Activated CD8-positive, alpha-beta memory T cell treated with anti-CD3 and anti-CD28 coated beads for 36 hours (primary cell): Measurements from ENCODE around the gene CDC42EP4. TPM values are rescaled to one million over a fixed set of nuclear protein-coding genes. Genes with fewer than 3 reads are reported as not detected.
"Not testable (repeated sequence)": the region's sequence is repeated elsewhere in the genome, so short reads cannot be mapped to it uniquely, and the experiment has no call there.

Experiments
- CTCF ChIA-PET: fragments of 350-600 bp; sonication (Branson Sonifier 250); formaldehyde crosslinking; loops from one replicate; lab custom pipeline; 2021; ENCODE audit warnings: antibody characterized with exemption; lab: Charles Lee
- POLR2A ChIA-PET: fragments of 350-600 bp; sonication (Branson Sonifier 250); formaldehyde crosslinking; loops from one replicate; lab custom pipeline; 2021; ENCODE audit warnings: antibody characterized with exemption; lab: Charles Lee
- total RNA-seq, 2 experiments: library from RNA; stranded (reverse); gene quantifications; one replicate each; pipeline ENCODE4 v1.2.3, GENCODE V29; 2021

The CDC42EP4 gene
- total RNA-seq, 2 experiments from 2014 or later, result 0.34 to 0.53 TPM

DNA sequence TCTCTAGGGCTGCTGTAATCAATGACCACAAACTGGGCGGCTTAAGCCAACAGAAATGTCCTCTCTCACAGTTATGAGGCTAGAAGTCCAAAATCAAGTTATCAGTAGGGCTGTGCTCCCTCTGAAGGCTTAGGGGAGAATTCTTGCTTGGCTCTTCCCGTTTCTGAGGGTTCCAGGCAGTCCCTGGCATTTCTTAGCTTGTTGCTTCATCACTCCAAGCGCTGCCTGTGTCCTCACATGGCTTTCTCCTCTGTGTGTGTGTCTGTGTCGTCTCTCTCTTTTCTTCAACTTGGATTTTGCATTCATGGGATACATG, 13.7 kb upstream of the CDC42EP4 start:
- POLR2A ChIA-PET, result no interaction called here
- CTCF ChIA-PET, result no interaction called here

DNA sequence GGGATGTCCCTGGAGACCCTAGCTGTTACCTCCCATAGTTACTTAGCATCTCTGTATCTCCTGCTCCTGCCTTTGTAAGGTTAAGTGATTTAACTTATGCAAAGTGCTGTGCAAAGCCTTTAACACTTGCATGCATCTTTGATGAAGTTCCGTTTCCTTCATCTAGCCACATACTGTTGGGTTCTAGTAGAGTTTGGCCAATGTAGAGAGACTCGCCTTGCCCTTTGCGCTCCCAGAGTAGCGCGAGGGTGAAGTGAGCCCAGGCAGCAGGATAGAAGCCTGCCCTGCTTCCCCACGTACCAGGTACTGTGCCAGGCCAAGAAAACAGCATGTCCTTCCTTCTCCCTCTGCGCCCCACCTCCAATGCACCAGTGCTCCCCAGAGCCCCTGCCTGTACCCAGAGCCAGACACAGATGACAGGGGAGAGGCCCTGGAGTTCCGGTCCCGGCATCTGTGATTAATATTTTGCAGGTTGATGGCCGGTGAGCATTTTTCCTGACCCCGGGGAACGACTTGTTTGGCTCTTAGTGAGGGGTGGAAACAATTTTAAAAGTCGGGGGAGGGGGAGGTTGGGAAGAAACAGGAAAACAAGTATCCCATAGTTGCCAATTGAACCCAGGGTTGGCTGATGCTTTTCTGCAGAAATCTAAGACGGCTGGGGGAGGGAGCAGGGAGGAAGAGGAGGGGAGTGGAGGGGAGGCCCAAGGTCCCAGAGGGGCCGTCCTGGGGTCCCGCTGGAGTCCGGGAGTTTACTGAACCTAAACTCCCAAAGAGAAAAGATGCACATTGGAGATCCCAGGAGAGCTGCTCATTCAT, 13.1 kb upstream of the CDC42EP4 start:
- ChIA-PET POLR2A (no interaction called here), CTCF (no interaction called here)

- ChIA-PET CTCF (no interaction called here), POLR2A (no interaction called here)
Measured at GRCh38 chr17:73324160-73324475, 12.3 kb upstream of the CDC42EP4 start.

GRCh38 chr17:73323409-73324159, 11.8 kb upstream of the CDC42EP4 start:
- CTCF ChIA-PET, result no interaction called here
- POLR2A ChIA-PET, result no interaction called here

- POLR2A ChIA-PET, result no interaction called here
- CTCF ChIA-PET, result no interaction called here
Measured at GRCh38 chr17:73320601-73321264, 8.9 kb upstream of the CDC42EP4 start.

- ChIA-PET POLR2A (no interaction called here), CTCF (no interaction called here)
Measured at GRCh38 chr17:73319766-73320165, 8.0 kb upstream of the CDC42EP4 start.

DNA sequence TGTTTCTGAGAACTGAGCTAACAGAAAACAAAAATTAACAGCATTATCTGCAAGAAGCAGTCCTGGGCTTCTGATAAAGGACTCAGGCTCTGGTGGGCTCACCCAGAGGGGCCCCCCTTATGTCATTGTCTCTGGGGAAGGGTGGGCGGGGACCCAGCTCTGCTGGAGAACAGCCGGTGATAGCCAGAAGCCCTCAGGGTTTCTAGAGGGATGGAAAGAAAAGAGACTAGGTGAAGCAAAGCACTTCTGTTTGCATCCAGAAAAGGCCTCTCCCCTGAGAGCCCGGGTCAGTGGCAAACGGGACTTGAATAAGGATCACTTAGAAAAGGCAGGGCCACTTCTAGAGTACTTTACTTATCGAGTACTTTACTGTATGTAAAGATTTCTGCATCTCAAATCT, 7.0 kb upstream of the CDC42EP4 start:
- POLR2A ChIA-PET, result no interaction called here
- CTCF ChIA-PET, result no interaction called here

- POLR2A ChIA-PET, result no interaction called here
- CTCF ChIA-PET, result no interaction called here
Measured at GRCh38 chr17:73318427-73318813, 6.6 kb upstream of the CDC42EP4 start.

GRCh38 chr17:73317513-73318426, 6.0 kb upstream of the CDC42EP4 start:
- ChIA-PET POLR2A (no interaction called here), CTCF (no interaction called here)

GRCh38 chr17:73316919-73317505, 5.2 kb upstream of the CDC42EP4 start:
- ChIA-PET POLR2A (no interaction called here), CTCF (no interaction called here)

- POLR2A ChIA-PET, result no interaction called here
- CTCF ChIA-PET, result no interaction called here
Measured at GRCh38 chr17:73315471-73315870, 3.7 kb upstream of the CDC42EP4 start.

DNA sequence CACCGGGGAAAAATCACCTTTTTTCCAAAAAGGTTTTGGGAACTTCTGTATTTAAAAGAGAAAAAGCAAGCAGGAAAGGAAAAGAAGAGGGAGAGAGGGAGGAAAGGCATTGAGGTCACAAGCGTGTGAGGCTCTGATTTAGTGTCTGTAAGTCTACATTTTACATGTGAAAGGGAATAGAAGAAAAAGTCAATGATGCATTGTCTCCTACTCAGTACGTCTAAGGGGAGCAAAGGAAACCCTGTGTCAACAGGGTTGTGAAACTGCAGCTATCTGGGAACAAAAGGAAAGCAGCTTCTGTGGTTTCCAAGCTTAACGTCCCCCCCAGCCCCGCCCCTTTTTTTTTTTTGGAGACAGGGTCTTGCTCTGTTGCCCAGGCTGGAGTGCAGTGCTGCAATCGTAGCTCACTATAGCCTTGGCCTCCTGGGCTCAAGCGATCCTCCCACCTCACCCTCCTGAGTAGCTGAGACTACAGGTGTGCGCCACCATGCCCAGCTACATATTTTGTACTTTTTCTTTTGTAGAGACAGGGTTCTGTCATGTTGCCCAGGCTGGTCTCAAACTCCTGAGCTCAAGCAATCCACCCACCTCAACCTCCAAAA, 1.8 kb upstream of the CDC42EP4 start:
- CTCF ChIA-PET, result no interaction called here
- POLR2A ChIA-PET, result no interaction called here

DNA sequence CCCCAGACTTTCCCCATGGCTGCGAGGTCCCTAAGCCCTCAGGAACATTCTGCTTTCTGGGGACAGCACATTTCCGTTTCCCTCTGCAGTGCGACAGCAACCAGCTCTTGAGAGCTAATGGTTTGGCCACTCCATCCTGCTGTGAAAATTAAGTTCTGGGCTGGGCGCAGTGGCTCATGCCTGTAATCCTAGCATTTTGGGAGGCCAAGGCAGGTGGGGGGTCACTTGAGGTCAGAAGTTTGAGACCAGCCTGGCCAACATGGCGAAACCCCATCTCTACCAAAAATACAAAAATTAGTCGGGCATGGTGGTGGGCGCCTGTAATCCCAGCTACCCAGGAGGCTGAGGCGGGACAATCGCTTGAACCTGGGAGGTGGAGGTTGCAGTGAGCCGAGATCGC, 1.1 kb upstream of the CDC42EP4 start:
- CTCF ChIA-PET, result interaction anchor here (0.6 kb wide), 1 partner anchor 110 kb away, joined by 4 read pairs; no protein-coding TSS in a partner anchor
- POLR2A ChIA-PET, result interaction anchor here (0.6 kb wide), 1 partner anchor 19 kb away, joined by 4 read pairs; no protein-coding TSS in a partner anchor

- CTCF ChIA-PET, result interaction anchor here (1.0 to 1.4 kb wide), 3 partner anchors 58 to 80 kb away, joined by 4 to 7 read pairs (median 4); a partner anchor contains a TSS
- POLR2A ChIA-PET, result interaction anchor here (0.5 to 1.2 kb wide), 2 partner anchors 19 to 119 kb away, joined by 3 read pairs; no protein-coding TSS in a partner anchor
Measured at GRCh38 chr17:73311428-73311780, 397 bp downstream of the CDC42EP4 start.

DNA sequence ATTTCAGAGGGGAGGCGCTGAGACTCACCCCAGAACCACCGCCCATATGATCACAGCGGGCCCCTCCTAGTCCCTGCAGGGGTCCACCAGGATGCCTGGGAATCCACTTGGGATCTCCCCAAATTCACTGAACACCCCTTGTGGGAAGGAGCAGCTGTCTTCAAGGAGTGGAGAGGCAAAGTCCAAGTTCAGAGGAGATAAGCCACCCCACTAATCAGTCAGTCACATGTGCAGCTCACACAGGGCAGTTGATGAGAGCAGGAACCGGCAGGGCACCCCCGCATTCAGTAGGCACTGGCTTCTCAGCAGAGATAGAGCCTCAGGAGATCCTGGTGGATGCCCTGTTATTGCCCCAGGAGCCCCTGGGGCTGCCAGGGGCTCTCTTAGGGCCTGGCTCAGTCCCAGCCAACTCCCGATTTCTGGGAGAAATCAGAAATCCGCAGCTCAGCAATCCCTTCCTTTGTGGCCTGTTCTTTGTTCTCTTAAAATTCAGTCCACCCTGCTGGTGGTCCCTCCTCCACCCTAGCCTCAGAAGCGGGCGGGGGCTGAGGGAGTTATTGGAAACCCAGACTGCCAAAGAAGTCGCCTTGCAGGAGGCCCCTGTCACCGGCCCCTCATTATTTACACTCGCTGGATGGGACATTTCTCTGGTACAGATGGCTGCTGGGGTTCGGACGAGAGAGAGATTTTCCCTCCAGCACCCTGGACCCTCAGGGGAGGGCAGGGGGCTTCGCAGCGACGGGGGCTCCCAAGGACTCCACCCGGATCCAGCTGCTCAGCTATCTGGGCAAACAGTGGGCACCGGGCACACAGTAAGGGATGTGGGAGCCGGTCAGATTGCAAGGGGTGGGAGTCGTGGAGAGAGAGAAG, 1.8 kb downstream of the CDC42EP4 start:
- ChIA-PET POLR2A (interaction anchor here (1.2 kb wide), 1 partner anchor 118 kb away, joined by 3 read pairs; no protein-coding TSS in a partner anchor), CTCF (interaction anchor here (1.0 to 1.4 kb wide), 3 partner anchors 60 to 78 kb away, joined by 4 to 7 read pairs (median 4); a partner anchor contains a TSS)

DNA sequence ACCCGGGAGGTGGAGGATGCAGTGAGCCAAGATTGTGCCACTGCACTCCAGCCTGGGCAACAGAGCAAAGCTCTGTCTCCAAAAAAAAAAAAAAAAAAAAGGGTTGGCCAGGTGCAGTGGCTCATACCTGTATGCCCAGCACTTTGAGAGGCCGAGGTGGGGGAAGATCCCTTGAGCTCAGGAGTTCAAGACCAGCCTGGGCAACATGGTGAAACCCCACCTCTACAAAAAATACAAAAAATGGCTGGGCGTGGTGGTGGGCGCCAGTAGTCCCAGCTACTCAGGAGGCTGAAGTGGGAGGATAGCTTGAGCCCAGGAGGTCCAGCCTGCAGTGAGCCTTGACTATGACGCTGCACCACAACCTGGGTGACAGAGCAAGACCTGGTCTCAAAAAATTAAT, 2.8 kb downstream of the CDC42EP4 start:
- CTCF ChIA-PET, POLR2A ChIA-PET: not testable (repeated sequence)

DNA sequence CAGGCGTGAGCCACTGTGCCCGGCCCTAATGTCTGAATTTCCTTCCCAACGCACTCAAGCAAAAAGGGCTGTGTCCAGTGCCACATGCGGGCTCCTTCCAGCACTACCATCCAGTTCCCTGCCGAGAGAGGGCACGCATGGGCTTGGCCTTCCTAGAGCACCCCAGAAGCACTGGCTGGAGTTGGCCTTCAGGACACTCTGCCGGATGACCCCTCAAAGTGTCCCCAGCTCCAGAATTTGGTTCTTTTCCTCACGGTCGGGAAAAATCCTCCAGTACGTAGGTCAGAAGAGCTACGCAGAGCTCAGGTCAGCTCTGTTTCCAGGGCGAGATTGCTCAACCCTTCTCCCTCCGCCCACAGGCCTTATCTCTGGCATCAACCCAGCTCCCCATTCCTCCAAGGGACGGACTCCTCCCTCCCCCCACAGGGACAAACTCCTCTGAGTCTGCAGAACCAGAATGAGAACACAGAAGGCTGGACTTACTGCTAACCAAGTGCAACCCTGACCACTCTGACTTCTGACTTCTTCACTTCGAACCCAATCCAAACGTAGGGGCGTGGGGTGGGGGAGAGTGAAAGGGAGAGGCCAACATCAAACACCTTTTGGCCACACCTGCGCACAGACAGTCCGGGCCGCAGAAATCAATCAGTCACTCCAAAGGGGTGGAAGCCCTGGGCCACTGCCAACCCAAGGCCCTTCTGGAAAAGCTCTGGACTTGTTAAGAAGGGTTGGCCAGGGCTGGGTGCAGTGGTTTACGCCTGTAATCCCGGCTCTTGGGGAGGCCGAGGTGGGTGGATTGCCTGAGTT, 3.6 kb downstream of the CDC42EP4 start:
- POLR2A ChIA-PET, result interaction anchor here (0.7 kb wide), 1 partner anchor 360 kb away, joined by 8 read pairs; no protein-coding TSS in a partner anchor
- CTCF ChIA-PET, result interaction anchor here (1.3 kb wide), 1 partner anchor 62 kb away, joined by 3 read pairs; no protein-coding TSS in a partner anchor
